ENCODE data around the gene LRRN4. TPM values are rescaled to one million over a fixed set of nuclear protein-coding genes. Genes with fewer than 3 reads are reported as not detected.

Gene LRRN4
- total RNA-seq, 1 experiment from 2014 or later: 0.10 TPM

- peaks cover 19 to 27% of the 10 kb centered on the region in 2 experiments; a peak in 3 of 4 replicates for H3K36me3 ChIP-seq (ENCODE audit: control insufficient read depth in 1 of 2, insufficient read depth in 2 of 2, low read length in 2 of 2)
- no peak for ATAC-seq
Measured at GRCh38 chr20:6034134-6034969, 19.5 kb downstream of the LRRN4 start.

More at GRCh38 chr20:6034134-6034969, 19.5 kb downstream of the LRRN4 start:
- no peaks in the 10 kb centered on the region for H3K4me1 ChIP-seq (ENCODE audit: control insufficient read depth in 1 of 2, insufficient read depth in 2 of 2, low read length in 2 of 2)
- H3K9me3 ChIP-seq (ENCODE audit: control insufficient read depth in 1 of 2, insufficient read depth in 1 of 2, low read depth in 1 of 2, low read length in 2 of 2): no peaks in the 10 kb centered on the region
- no peaks in the 10 kb centered on the region for H3K27me3 ChIP-seq (ENCODE audit: insufficient read depth, low read length)
- peaks cover 10% of the 10 kb centered on the region; the same call in 1 of the 2 replicates for H4K20me1 ChIP-seq (ENCODE audit: insufficient read depth)
- no peaks in the 10 kb centered on the region for H3K9me2 ChIP-seq (ENCODE audit: insufficient read depth)
- H3K4me3 ChIP-seq (replicated peaks in 1 of 2; ENCODE audit: low read depth in 1 of 2, low read length in 2 of 2): no peak overlapping the region
- no peak overlapping the region for H3K4me2 ChIP-seq (ENCODE audit: low read length)
- POLR2A ChIA-PET: no interaction called here
- intact Hi-C loops (cut with micrococcal nuclease): no loop called here
- no peak overlapping the region for H3K9ac ChIP-seq (ENCODE audit: low read length)
- no peak for DNase-seq (ENCODE audit: low read depth, low spot score)
- no peak for TF ChIP-seq YY1 (IDR thresholded peaks at IDR 0.05; ENCODE audit: extremely low read depth, insufficient replicate concordance, low read depth, low read length)
- TF ChIP-seq, protein P1, sequence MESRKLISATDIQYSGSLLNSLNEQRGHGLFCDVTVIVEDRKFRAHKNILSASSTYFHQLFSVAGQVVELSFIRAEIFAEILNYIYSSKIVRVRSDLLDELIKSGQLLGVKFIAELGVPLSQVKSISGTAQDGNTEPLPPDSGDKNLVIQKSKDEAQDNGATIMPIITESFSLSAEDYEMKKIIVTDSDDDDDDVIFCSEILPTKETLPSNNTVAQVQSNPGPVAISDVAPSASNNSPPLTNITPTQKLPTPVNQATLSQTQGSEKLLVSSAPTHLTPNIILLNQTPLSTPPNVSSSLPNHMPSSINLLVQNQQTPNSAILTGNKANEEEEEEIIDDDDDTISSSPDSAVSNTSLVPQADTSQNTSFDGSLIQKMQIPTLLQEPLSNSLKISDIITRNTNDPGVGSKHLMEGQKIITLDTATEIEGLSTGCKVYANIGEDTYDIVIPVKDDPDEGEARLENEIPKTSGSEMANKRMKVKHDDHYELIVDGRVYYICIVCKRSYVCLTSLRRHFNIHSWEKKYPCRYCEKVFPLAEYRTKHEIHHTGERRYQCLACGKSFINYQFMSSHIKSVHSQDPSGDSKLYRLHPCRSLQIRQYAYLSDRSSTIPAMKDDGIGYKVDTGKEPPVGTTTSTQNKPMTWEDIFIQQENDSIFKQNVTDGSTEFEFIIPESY (IDR thresholded peaks at IDR 0.05; ENCODE audit: extremely low read depth, insufficient replicate concordance, low read length): no peak
- no peak for TF ChIP-seq EZH2 (IDR thresholded peaks at IDR 0.05)
- TF ChIP-seq, protein P2, sequence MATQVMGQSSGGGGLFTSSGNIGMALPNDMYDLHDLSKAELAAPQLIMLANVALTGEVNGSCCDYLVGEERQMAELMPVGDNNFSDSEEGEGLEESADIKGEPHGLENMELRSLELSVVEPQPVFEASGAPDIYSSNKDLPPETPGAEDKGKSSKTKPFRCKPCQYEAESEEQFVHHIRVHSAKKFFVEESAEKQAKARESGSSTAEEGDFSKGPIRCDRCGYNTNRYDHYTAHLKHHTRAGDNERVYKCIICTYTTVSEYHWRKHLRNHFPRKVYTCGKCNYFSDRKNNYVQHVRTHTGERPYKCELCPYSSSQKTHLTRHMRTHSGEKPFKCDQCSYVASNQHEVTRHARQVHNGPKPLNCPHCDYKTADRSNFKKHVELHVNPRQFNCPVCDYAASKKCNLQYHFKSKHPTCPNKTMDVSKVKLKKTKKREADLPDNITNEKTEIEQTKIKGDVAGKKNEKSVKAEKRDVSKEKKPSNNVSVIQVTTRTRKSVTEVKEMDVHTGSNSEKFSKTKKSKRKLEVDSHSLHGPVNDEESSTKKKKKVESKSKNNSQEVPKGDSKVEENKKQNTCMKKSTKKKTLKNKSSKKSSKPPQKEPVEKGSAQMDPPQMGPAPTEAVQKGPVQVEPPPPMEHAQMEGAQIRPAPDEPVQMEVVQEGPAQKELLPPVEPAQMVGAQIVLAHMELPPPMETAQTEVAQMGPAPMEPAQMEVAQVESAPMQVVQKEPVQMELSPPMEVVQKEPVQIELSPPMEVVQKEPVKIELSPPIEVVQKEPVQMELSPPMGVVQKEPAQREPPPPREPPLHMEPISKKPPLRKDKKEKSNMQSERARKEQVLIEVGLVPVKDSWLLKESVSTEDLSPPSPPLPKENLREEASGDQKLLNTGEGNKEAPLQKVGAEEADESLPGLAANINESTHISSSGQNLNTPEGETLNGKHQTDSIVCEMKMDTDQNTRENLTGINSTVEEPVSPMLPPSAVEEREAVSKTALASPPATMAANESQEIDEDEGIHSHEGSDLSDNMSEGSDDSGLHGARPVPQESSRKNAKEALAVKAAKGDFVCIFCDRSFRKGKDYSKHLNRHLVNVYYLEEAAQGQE (IDR thresholded peaks at IDR 0.05; ENCODE audit: low read depth): no peak
- no peak for TF ChIP-seq FOSL1 (IDR thresholded peaks at IDR 0.05; ENCODE audit: low read depth)
- no peak for TF ChIP-seq POLR2AphosphoS5 (IDR thresholded peaks at IDR 0.05; ENCODE audit: low read depth, low read length)
- no peak for TF ChIP-seq POLR2A (IDR thresholded peaks at IDR 0.05; ENCODE audit: borderline replicate concordance, extremely low read depth, insufficient read depth, insufficient read length)
- no peak for TF ChIP-seq CEBPB (IDR thresholded peaks at IDR 0.05; ENCODE audit: low read depth)
- TF ChIP-seq TCF7L2 (IDR thresholded peaks at IDR 0.05; ENCODE audit: borderline replicate concordance, extremely low read depth, insufficient read depth, insufficient read length): no peak
- TF ChIP-seq, protein P3, sequence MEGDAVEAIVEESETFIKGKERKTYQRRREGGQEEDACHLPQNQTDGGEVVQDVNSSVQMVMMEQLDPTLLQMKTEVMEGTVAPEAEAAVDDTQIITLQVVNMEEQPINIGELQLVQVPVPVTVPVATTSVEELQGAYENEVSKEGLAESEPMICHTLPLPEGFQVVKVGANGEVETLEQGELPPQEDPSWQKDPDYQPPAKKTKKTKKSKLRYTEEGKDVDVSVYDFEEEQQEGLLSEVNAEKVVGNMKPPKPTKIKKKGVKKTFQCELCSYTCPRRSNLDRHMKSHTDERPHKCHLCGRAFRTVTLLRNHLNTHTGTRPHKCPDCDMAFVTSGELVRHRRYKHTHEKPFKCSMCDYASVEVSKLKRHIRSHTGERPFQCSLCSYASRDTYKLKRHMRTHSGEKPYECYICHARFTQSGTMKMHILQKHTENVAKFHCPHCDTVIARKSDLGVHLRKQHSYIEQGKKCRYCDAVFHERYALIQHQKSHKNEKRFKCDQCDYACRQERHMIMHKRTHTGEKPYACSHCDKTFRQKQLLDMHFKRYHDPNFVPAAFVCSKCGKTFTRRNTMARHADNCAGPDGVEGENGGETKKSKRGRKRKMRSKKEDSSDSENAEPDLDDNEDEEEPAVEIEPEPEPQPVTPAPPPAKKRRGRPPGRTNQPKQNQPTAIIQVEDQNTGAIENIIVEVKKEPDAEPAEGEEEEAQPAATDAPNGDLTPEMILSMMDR (IDR thresholded peaks at IDR 0.05 in 2 of 3, conservative IDR thresholded peaks at IDR 0.05 in 1 of 3; ENCODE audit: borderline replicate concordance in 1 of 3, insufficient read depth in 1 of 3, low read depth in 2 of 3, low read length in 2 of 3): no peak
- no peak for TF ChIP-seq ATF3 (IDR thresholded peaks at IDR 0.05)
- no peak for TF ChIP-seq SIN3A (IDR thresholded peaks at IDR 0.05; ENCODE audit: low read depth)
- no peak for TF ChIP-seq ZFX (IDR thresholded peaks at IDR 0.05)
- TF ChIP-seq RAD21 (IDR thresholded peaks at IDR 0.05; ENCODE audit: low read depth): no peak
- TF ChIP-seq SP1 (IDR thresholded peaks at IDR 0.05; ENCODE audit: low read depth): no peak
- no peak for TF ChIP-seq SRF (IDR thresholded peaks at IDR 0.05; ENCODE audit: low read depth)
- H2AFZ ChIP-seq (ENCODE audit: low read depth, low read length, poor library complexity, severe bottlenecking): no peak overlapping the region
- RAD21 ChIA-PET (ENCODE audit: low non-redundant PET in 1 of 2, low total read pairs in 2 of 2, uncharacterized antibody in 2 of 2, unreplicated experiment in 2 of 2): no interaction called here
- CTCF ChIA-PET: interaction anchor here (0.9 kb wide), 1 partner anchor 464 kb away, joined by 3 read pairs; no protein-coding TSS in a partner anchor
- no peak overlapping the region for H3K27ac ChIP-seq (ENCODE audit: low read depth, low read length)
- no TSS peak for BruUV-seq (replicated peaks)
- peaks cover 25% of the 10 kb centered on the region; the same call in 1 of the 2 replicates for H3K79me2 ChIP-seq (ENCODE audit: insufficient read depth, low read length)

All from HCT116 (cell line).